Testis (tissue), 2 donors: ENCODE measurements around the gene MCM3AP.

Source experiments
- POLR2A ChIP-seq: fragments of 450-650 bp; IDR thresholded peaks from one replicate; pipeline ENCODE4 v1.6.1; 2017; ENCODE audit warnings: antibody characterized with exemption, mild to moderate bottlenecking, moderate library complexity
- TF ChIP-seq, protein P1 (sequence below), 3 experiments: fragments of 450-650 bp in 2 of 3; fragments of 200-600 bp in 1 of 3; sonication (generic) in 1 of 3; IDR thresholded peaks; one replicate each; pipeline ENCODE4 v1.5.1; 2016 to 2019; ENCODE audit warnings: antibody characterized with exemption in 3 of 3, mild to moderate bottlenecking in 2 of 3, moderate library complexity in 1 of 3

DNA sequence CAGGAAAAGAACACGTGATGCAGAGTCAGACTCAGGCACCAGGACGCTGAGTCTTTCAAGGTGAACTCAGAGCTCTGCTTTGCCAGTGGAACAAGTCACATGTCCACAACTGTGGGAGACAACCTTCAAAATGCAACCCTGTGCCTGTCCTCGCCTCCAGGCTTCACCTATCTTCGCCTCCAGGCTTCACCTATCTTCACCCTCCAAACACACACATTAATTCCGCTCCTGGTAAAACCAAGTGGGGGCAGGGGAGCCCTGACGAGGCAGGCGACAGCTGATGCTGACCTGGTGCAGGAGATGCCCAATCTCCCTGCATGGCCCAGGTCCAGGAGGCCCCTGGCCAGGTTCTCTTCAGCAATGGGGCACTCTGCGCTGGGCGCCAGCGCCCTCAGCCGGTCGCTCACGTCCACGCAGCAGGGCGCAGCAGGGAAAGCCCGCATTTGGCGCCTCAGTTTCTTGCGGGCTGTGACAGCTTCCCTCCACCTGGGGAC is 28.9 kb downstream of the MCM3AP start:
- TF ChIP-seq, protein P1, sequence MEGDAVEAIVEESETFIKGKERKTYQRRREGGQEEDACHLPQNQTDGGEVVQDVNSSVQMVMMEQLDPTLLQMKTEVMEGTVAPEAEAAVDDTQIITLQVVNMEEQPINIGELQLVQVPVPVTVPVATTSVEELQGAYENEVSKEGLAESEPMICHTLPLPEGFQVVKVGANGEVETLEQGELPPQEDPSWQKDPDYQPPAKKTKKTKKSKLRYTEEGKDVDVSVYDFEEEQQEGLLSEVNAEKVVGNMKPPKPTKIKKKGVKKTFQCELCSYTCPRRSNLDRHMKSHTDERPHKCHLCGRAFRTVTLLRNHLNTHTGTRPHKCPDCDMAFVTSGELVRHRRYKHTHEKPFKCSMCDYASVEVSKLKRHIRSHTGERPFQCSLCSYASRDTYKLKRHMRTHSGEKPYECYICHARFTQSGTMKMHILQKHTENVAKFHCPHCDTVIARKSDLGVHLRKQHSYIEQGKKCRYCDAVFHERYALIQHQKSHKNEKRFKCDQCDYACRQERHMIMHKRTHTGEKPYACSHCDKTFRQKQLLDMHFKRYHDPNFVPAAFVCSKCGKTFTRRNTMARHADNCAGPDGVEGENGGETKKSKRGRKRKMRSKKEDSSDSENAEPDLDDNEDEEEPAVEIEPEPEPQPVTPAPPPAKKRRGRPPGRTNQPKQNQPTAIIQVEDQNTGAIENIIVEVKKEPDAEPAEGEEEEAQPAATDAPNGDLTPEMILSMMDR (IDR thresholded peaks at IDR 0.05) = no peak
- no peak for TF ChIP-seq POLR2A
